NB4 (cell line): ENCODE data around the gene DNHD1.

ENCODE experiments used
- MYC ChIP-seq: IDR thresholded peaks from 2 replicates; pipeline ENCODE4 v1.6.1; 2011; ENCODE audit warnings: low read depth, low read length
- POLR2A ChIP-seq: IDR thresholded peaks from 2 replicates; pipeline ENCODE4 v1.6.1; 2011; ENCODE audit warnings: mild to moderate bottlenecking; ENCODE audit not compliant: insufficient read length; ENCODE audit errors: extremely low read depth
- TF ChIP-seq, protein P1 (sequence below): IDR thresholded peaks from one replicate; pipeline ENCODE4 v1.5.1; 2012; ENCODE audit warnings: low read depth, low read length

DNA sequence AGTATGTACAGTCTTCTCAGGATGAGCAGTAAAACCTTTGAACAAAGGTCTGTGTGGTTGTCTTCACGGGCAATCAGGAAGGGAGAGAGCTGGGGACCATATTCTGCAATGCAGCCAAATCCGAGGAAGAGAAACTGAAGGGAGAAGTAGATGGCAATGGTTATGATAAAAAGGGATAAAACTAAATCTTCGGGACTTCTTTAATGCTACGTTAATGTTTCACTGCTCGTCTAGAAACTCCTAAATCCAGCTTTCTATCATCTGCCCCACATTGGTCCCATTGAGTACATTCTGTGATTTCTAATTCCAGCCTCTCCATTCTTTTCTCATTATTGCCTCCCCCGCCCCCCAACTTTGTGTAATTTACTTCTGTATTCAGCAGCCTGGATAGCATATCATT lies 14.1 kb upstream of the DNHD1 start:
- TF ChIP-seq, protein P1, sequence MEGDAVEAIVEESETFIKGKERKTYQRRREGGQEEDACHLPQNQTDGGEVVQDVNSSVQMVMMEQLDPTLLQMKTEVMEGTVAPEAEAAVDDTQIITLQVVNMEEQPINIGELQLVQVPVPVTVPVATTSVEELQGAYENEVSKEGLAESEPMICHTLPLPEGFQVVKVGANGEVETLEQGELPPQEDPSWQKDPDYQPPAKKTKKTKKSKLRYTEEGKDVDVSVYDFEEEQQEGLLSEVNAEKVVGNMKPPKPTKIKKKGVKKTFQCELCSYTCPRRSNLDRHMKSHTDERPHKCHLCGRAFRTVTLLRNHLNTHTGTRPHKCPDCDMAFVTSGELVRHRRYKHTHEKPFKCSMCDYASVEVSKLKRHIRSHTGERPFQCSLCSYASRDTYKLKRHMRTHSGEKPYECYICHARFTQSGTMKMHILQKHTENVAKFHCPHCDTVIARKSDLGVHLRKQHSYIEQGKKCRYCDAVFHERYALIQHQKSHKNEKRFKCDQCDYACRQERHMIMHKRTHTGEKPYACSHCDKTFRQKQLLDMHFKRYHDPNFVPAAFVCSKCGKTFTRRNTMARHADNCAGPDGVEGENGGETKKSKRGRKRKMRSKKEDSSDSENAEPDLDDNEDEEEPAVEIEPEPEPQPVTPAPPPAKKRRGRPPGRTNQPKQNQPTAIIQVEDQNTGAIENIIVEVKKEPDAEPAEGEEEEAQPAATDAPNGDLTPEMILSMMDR, result no peak
- TF ChIP-seq POLR2A (no peak), MYC (no peak)
